Glutamatergic neuron (in vitro differentiated cells): Measurements from ENCODE around the gene APOL2. TPM values are rescaled to one million over a fixed set of nuclear protein-coding genes. Genes with fewer than 3 reads are reported as not detected.
A peak's percentile ranks its signal among the peaks of the same experiment; 100 is the strongest.

Experiments used
- DNase-seq: peaks from one replicate; pipeline ENCODE4 v3.0.0; 2022
- H3K27ac Mint-ChIP-seq: one replicate; pipeline ENCODE4 v1.8.0; 2020; ENCODE audit warnings: mild to moderate bottlenecking, mixed read lengths, inconsistent platforms; ENCODE audit not compliant: unreplicated experiment
- H3K27me3 Mint-ChIP-seq: one replicate; pipeline ENCODE4 v1.8.0; 2020; ENCODE audit warnings: mild to moderate bottlenecking, moderate library complexity, mixed read lengths, inconsistent platforms; ENCODE audit not compliant: unreplicated experiment
- H3K36me3 Mint-ChIP-seq: one replicate; pipeline ENCODE4 v1.8.0; 2020; ENCODE audit warnings: mild to moderate bottlenecking, mixed read lengths, inconsistent platforms; ENCODE audit not compliant: unreplicated experiment
- H3K4me1 Mint-ChIP-seq: one replicate; pipeline ENCODE4 v1.8.0; 2020; ENCODE audit warnings: mild to moderate bottlenecking, low read depth, mixed read lengths, inconsistent platforms; ENCODE audit not compliant: unreplicated experiment
- H3K4me3 Mint-ChIP-seq: one replicate; pipeline ENCODE4 v1.8.0; 2020; ENCODE audit warnings: mild to moderate bottlenecking, mixed read lengths, inconsistent platforms; ENCODE audit not compliant: unreplicated experiment
- H3K9me3 Mint-ChIP-seq: one replicate; pipeline ENCODE4 v1.8.0; 2020; ENCODE audit warnings: mild to moderate bottlenecking, moderate library complexity, mixed read lengths, inconsistent platforms; ENCODE audit not compliant: unreplicated experiment
- CTCF ChIP-seq: fragments of 200-600 bp; sonication (generic); IDR thresholded peaks from one replicate; pipeline ENCODE4 v1.5.0; 2021; ENCODE audit not compliant: partially characterized antibody, unreplicated experiment
- long read RNA-seq: library from polyadenylated mRNA; unstranded; transcript quantifications from one replicate; pipeline ENCODE4 v2.0.0, GENCODE V29; 2020; ENCODE audit not compliant: unreplicated experiment
- total RNA-seq: library from RNA; stranded (reverse); fragmentation: NEBNext Ultra II Directional; extraction: Animal tissue kit (Norgen Biotek cat#: 25700); gene quantifications from one replicate; pipeline ENCODE4 v1.2.1, GENCODE V29; 2021; ENCODE audit not compliant: unreplicated experiment

The APOL2 gene
- not detected for total RNA-seq
- long read RNA-seq = 0 reads

GRCh38 chr22:36239401-36240171 lies at the start of gene APOL2:
TSS of gene APOL2 (minus strand) at chr22:36239527. CDS start at chr22:36233162, 6,365 bp downstream.
- Mint-ChIP-seq H3K4me3 (no peak within 1 kb of the TSS), H3K9me3 (peaks cover 9% of the 10 kb centered on the region), H3K27me3 (no peaks in the 10 kb centered on the region), H3K27ac (peak within 1 kb of the TSS; percentile 21), H3K4me1 (peaks cover 4% of the 10 kb centered on the region), H3K36me3 (peaks cover 23% of the 10 kb centered on the region)
- DNase-seq = peak; percentile 67
- TF ChIP-seq CTCF = no peak

DNA sequence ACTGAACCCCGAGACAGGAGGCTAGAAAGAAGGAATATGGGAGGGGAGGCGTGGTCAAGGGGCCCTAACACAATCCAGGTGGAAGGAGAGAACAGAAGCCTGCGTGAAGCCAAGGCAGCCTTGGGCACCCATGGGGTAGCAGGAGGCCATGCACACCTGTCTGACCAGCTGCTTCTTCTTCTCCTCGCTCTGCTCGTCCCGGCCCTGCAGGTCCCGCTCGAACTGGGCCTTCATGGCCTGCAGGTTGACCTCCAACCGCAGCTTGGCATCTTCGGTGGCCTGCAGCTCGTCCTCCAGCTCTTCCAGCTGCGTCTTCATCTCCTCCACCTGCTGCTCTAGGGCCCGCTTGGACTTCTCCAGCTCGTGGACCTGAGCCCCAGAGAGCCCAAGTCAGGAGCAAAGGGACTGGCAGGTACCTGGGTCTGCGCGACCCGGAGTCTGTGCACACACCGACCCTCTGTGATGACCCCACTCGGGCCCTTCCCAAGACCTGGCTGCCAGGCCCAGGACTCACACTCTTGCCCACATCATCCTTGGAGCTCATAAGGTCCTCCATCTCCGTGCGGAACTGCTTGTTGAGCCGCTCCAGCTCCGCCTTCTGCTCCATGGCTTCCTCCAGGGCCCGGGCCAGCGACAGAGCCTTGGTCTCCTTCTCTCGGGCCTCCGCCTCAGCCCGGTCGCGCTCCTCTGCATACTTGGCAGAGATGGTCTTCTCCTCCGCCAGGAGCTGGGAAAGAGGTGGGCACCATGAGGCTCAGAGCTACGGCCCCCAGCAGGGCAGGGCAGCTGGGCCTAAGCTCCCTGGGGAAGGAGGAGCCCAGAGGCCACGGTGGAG lies 49.5 kb upstream of the APOL2 start:
- Mint-ChIP-seq H3K9me3 (peaks cover 11% of the 10 kb centered on the region), H3K36me3 (peaks cover 16% of the 10 kb centered on the region), H3K4me1 (peaks cover 2% of the 10 kb centered on the region), H3K27ac (no peak overlapping the region), H3K4me3 (no peak overlapping the region), H3K27me3 (peaks cover under 1% of the 10 kb centered on the region)
- no peak for DNase-seq
- TF ChIP-seq CTCF = no peak

GRCh38 chr22:36287881-36288515 lies 48.7 kb upstream of the APOL2 start:
- Mint-ChIP-seq H3K27ac (peak overlapping the region; percentile 22), H3K36me3 (peaks cover 16% of the 10 kb centered on the region), H3K9me3 (peaks cover 11% of the 10 kb centered on the region), H3K27me3 (peaks cover 4% of the 10 kb centered on the region), H3K4me3 (no peak overlapping the region), H3K4me1 (peaks cover 2% of the 10 kb centered on the region)
- no peak for TF ChIP-seq CTCF
- no peak for DNase-seq

DNA sequence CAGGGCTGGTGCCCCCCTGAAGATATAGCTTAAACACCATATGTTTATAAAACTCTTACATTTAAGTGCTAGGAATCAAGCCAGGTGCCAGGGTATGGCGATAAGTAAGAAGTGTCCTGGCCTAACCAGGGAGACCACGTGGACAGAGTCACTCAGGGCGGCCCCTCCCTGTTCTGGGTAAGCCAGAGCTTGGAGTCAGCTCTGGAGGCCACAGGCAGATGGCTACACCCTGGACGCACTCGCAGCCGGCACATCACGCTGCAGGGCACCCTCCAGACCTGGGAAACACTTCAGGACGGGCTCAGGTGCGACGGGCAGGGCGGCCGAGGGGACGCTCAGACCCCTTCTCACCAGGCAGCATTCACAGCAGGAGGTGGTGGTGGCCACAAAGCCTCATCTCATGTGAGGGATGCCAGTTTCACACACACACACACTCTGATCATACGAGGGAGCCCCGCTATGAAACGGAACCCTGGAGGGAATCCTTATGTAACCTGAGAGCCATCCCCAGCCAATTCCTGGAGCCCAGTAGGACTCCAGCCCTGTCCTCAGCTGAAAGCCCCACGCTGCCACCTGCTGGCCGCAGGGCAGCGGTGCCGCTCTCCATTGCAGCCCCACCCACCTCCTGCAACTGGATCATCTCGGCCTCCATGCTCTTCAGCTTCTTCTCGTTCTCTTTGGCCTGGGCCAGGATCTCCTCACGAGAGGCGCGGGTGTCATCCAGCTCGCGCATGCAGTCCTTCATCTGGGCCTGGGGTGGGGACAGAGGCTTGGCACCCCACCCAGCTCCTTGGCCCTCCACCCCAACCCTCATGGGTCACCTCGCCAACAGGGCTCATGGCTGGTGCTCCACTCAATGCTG lies 47.0 kb upstream of the APOL2 start:
- Mint-ChIP-seq H3K9me3 (peaks cover 10% of the 10 kb centered on the region), H3K36me3 (peaks cover 11% of the 10 kb centered on the region), H3K4me1 (peaks cover 2% of the 10 kb centered on the region), H3K27ac (no peak overlapping the region), H3K4me3 (no peak overlapping the region), H3K27me3 (peaks cover 4% of the 10 kb centered on the region)
- peak; percentile 89 for DNase-seq
- TF ChIP-seq CTCF = peak; percentile 95
